NCI-H1694 treated with DMSO at 0.1 percent for 48 hours (cell line): ENCODE measurements around the gene BAZ2B.
"Not testable (repeated sequence)": the region's sequence is repeated elsewhere in the genome, so short reads cannot be mapped to it uniquely, and the experiment has no call there.

Experiments
- DNase-seq: peaks from one replicate; lab custom pipeline; 2025; lab: John Stamatoyannopoulos, UW

The BAZ2B gene

GRCh38 chr2:159616286-159616701 is at the start of gene BAZ2B:
TSS of gene BAZ2B (minus strand) at chr2:159616548. CDS start at chr2:159478719, 137,829 bp downstream.
- peak; percentile 60 for DNase-seq

- no peak for DNase-seq
These were observed 44.9 kb upstream of the BAZ2B start for GRCh38 chr2:159661286-159661685.

- DNase-seq = no peak
These were observed 42.8 kb upstream of the BAZ2B start for GRCh38 chr2:159658881-159659873.

GRCh38 chr2:159653962-159654361 is 37.6 kb upstream of the BAZ2B start:
- no peak for DNase-seq

GRCh38 chr2:159651884-159652283 is 35.5 kb upstream of the BAZ2B start:
- DNase-seq = no peak

GRCh38 chr2:159650574-159650973 is 34.2 kb upstream of the BAZ2B start:
- no peak for DNase-seq

- DNase-seq = no peak
These were observed 32.3 kb upstream of the BAZ2B start for GRCh38 chr2:159648643-159649042.

- no peak for DNase-seq
These were observed 31.3 kb upstream of the BAZ2B start for GRCh38 chr2:159647667-159648066.

- DNase-seq = no peak
These were observed 23.8 kb upstream of the BAZ2B start for GRCh38 chr2:159640176-159640575.

GRCh38 chr2:159639712-159640111 is 23.4 kb upstream of the BAZ2B start:
- no peak for DNase-seq

GRCh38 chr2:159639071-159639470 is 22.7 kb upstream of the BAZ2B start:
- no peak for DNase-seq

- DNase-seq = no peak
These were observed 21.7 kb upstream of the BAZ2B start for GRCh38 chr2:159637988-159638501.

GRCh38 chr2:159637240-159637639 is 20.9 kb upstream of the BAZ2B start:
- no peak for DNase-seq

GRCh38 chr2:159635006-159635789 is 18.9 kb upstream of the BAZ2B start:
- DNase-seq = no peak

GRCh38 chr2:159633219-159633618 is 16.9 kb upstream of the BAZ2B start:
- no peak for DNase-seq

GRCh38 chr2:159625628-159626027 is 9.3 kb upstream of the BAZ2B start:
- DNase-seq = not testable (repeated sequence)

- no peak for DNase-seq
These were observed 7.1 kb upstream of the BAZ2B start for GRCh38 chr2:159623436-159623835.

- no peak for DNase-seq
These were observed 6.6 kb upstream of the BAZ2B start for GRCh38 chr2:159622966-159623365.

- DNase-seq = no peak
These were observed 4.4 kb upstream of the BAZ2B start for GRCh38 chr2:159620796-159621195.

- DNase-seq = peak; percentile 67
These were observed 1.3 kb upstream of the BAZ2B start for GRCh38 chr2:159617646-159618045.

- no peak for DNase-seq
These were observed 752 bp upstream of the BAZ2B start for GRCh38 chr2:159617100-159617499.
